Testis (tissue), 2 donors: ENCODE measurements around the gene ZFPM1.

Experiments used
- CTCF ChIP-seq, 3 experiments: fragments of 450-650 bp in 2 of 3; fragments of 200-600 bp in 1 of 3; sonication (generic) in 1 of 3; IDR thresholded peaks; one replicate each; pipeline ENCODE4 v1.5.1; 2016 to 2019; ENCODE audit warnings: antibody characterized with exemption in 3 of 3, mild to moderate bottlenecking in 2 of 3, moderate library complexity in 1 of 3
- POLR2A ChIP-seq: fragments of 450-650 bp; IDR thresholded peaks from one replicate; pipeline ENCODE4 v1.6.1; 2017; ENCODE audit warnings: antibody characterized with exemption, mild to moderate bottlenecking, moderate library complexity

- TF ChIP-seq CTCF (IDR thresholded peaks at IDR 0.05) (no peak), POLR2A (no peak)
Measured at GRCh38 chr16:88462396-88462795, 9.3 kb downstream of the ZFPM1 start.
